GM21367 (cell line): Measurements from ENCODE around the gene STXBP6.
"Not testable (repeated sequence)": the region's sequence is repeated elsewhere in the genome, so short reads cannot be mapped to it uniquely, and the experiment has no call there.

Source experiments
- ATAC-seq: cut with Tn5 transposase; IDR thresholded peaks from one replicate; pipeline ENCODE4 v1.9.1; 2021; ENCODE audit not compliant: unreplicated experiment

Gene STXBP6

DNA sequence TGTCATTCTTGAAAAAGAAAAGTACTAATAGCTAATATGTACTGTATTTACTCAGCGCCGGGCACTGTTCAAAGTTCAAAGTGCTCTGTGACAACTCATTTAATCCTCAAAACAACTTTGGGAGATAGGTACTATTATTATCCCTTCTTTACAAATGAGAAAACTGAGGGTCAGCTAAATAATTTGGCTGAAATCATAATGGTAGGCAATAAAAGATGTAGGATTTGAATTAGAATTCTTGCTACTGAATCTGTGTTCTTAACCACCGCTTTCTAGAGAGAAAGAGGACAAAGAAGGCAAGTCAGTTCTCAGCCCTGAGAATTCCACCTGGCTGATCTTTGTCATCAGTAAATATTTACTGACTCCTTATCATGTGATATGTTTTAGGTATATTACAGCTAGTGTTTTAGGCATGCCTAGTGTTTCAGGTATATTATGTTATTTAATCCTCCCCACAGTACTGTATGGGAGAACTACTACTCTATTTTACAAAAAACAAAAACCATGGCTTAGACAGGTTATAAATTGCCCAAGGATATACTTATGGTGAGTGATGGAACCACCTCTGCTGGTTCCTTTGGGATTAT lies 210.2 kb downstream of the STXBP6 start:
- ATAC-seq: no peak

DNA sequence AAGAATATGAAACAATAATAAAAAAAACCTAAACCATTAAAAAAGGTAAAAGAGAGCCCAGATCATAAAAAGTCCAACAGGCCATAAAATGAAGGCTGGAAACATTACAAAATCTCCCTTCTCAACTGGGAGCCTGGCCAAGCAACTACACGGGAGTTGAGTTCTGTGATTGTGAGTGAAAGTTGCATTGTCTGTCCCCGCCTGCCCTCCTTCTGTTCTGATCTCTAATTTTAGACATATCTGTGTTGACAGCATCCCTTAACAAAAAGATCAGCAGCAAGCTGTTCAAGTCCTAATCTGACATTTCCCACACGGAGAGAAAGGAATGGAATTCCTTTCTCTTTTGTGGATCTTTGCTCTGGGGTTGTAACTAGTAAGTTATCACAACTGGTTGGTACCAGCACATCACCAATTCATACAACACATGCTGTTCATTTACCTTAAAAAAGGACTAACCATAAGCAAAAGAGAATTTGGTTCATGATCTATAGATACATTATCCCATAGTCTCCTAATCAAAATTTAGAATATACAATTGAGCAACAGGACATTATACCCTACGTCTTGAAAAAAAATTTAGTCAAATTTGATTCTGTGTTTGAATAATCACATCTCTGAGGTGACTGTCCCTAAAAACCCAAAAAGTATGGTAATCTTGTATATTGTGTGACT lies 210.9 kb downstream of the STXBP6 start:
- no peak for ATAC-seq

DNA sequence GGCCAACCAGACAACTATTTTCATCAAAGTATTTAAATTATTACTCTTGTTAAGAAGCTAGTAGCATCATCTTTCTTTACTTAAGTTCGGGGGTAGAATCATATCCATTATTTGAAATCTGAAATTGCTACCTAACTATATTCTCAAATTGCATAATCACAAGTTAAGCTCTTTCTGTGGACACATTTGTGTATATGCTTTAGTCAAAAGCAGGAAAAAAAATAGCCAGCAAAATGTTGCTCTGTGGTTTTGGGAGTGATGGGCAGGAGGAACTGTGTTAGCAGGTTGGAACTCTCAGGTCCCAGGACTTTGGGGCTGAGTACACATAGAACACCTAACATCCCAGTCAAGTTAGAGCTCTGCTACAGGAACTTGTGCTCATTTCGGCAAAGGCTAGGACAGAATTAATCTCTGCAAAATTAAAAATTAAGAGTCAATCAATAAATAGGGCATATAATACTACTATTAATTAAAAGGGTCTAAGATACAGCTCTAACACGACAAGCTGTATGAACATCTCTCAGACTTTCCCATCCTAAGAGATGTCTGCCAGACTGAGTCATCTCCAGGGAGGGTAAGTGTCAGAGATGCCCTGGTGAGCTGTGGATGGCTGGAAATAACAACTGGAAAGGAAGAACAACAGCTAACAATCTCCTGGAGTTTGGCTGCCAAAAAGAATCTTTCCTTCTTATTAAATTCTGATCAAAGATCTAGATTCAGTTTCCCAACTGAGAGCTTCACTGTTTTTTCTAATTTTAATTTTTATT lies 212.5 kb downstream of the STXBP6 start:
- ATAC-seq: no peak

DNA sequence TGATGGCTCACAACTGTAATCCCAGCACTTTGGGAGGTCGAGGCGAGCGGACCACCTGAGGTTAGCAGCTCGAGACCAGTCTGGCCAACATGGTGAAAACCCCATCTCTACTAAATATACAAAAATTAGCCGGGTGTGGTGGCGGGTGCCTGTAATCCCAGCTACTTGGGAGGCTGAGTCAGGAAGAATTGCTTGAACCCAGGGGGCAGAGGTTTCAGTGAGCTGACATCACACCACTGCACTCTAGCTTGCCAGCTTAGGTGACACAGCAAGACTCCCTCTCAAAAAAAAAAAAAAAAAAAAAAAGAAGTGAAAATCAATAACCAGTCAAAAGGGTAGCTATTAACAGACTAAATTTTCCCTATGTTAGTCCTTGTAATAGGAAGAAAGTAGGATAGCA lies 213.6 kb downstream of the STXBP6 start:
- ATAC-seq: not testable (repeated sequence)

DNA sequence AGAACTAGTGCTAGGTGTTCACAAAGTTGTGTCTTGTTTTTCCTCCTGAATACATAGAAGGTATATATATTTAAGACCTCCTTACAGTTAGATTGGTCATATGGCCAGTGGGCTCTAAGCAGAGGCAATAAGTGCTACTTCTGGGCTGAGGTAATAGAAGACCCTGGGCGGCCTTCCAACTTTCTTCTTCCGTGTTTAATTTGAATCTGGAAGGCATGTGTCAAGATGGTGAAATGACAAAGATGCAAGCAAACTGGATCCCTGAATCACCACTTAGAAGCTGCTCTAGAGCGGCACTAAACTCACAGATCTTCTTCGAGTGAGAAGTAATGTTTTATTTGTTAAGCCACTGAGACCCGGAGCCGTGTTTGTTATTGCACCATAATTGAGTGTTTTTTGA lies 215.0 kb downstream of the STXBP6 start:
- no peak for ATAC-seq

DNA sequence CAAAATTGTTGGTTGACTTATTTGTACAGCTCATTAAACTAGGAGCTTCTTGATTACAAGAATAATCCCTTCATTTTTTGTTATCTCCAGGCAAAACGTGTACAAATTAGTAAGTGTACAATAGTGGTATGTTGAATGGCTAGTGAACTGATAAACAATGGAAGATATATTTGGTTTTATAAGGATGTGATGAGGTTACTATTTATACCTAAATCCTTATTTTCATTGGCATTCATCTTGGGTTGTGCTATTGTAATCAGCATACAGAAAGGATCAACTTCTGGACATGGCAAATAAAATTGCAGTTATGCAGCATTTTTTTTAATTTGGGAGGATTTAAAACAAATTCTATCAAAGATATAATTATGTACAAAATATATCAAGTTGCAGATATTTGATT lies 216.6 kb downstream of the STXBP6 start:
- no peak for ATAC-seq

DNA sequence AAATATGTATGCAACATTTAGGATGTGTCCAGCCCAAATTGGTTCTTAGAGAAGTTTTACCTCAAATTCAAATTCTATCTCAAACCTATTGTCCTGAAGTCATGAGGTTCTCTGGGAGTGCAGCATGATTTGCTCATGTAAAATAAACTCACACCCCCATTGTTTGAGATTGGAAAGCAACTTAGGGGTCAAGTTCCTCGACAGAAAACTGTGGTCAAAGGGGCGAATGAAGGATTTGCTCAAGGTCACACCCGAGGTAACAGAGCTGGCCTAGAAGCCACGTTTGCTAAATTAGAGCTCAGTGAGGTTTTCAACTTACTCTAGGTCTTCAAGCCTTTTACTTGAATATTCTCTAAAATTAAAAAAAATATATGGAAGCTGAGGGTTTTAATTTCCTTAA lies 218.3 kb downstream of the STXBP6 start:
- no peak for ATAC-seq

DNA sequence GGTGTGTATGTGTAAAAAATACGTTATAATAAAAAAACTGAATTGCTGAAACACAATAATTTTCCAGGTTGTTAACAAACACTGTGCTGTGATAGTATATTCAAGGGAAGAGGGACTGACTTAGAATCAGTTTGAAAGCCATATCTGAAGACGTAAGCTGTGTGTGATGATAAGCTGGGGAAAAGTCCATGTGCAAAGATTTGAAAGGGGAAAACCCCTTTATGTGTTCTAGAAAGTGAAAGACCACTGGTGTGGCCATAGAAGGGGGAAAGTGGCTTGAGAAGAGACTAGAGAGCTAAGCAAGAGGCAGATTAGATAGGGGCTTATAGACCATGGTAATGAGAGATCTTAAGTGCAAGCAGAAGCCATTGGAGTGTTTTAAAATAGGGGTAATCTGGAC lies 220.1 kb downstream of the STXBP6 start:
- ATAC-seq: no peak

DNA sequence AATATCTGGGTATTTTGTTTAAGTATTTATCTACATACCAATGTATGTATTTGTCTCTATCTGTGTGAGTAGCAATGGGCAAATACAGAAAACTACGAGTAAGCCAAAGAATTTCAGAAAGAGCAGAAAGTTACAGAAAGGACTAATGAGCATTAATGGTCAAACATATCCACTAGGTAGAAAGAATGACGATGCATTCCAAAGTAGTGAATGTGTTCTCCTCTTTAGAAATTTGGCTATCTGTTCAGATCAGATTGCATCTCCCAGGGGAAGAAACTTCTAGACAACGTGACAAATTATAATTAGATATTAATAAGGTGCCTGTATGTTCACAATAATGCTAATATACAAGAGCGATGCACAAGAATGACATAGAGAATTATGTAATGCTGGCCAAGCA lies 221.5 kb downstream of the STXBP6 start:
- no peak for ATAC-seq

DNA sequence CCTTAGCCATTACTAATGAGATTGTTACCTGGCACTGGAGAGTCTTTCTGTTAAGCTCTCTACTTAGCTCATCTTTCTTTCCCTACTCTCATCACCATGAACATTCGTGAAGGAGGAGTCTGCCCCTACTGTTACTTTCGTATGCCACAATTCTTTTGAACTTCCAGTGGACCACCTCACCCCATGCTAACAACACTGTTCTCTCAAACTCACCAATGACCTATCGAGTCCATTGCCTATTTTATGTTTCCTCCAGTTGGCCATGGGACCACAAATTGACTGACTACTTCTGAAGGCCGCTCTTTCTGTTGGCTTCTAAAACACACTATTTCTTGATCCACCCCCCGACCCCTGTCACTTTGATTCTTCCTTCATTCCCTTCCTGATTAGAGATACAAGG lies 223.6 kb downstream of the STXBP6 start:
- ATAC-seq: no peak

DNA sequence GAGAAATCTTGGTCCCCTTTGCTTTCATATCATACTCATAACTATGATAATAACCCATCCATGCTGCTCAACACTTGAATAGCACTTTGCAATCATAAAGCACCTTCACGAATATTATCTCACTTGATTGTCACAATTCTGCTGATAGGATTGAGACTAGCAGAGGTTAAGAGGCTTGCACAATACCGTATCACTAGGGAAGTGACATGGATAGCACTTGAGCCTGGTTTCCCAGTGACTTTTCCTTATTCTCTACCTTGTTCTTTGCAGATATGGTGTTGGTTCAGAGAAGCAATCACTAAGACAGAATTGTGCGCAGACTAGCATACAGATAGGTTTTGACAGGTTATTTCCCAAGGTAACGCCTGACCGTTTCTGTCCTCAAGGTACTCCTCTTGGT lies 229.3 kb downstream of the STXBP6 start:
- ATAC-seq: no peak

DNA sequence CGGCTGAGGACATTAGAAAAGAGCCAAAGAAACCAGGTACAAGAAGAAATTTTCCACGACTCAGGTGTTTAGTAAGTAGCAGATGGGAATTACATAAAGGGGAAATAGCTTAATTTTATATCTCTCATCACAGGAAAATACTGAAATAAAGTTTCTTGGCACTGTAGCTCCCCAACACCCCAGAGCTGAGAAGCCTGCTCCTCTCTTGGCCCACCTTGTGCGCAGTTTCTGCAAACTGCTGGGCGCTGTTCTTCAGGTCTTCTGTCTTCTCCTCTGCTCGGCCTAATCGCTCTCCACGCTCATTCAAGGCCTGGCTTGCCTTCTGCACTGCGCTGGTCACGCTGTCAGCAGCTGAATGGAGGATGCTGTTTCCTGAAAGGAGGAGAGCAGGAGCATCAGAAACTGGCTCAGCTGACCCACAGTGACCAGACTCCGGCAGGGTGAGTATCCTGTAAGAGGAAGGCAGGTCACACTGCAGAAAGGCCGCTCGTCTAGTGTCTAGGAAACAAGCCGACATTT lies 231.1 kb downstream of the STXBP6 start:
- no peak for ATAC-seq

DNA sequence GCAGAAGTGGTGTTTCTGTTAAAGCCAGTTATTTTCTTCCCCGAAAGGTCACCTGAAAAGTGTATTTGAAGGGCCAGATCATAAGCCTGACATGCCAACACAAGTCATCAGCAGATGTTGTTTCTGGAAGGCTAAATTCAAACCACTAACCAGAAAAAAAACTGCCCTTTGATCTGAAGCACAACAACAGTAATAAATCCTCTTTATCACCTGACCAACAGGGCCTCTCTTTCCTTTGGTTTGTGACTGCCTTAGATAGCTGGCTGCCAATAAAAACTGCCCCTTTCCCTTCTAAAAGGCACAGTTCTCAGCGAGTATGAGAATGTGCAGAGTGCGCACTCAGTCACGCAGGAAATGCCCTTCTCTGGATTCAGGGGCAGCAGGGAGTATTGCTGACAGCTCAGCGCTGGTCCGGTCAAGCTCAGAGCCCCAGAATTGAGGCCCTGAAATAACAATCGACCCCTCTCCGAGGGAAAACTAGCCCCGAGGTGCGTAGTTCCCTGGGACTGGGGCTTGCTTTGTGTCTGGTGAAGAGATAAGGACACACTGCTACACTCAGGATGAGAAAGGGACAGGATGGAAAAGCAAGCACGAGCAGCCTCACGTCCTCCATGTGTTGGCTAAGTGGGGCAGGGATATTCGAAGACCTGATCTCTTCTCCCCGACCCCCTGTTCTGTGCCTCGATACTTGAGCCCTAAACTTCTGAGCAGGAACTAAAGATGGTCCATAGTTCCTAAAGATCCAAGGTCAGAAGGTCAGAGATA lies 231.7 kb downstream of the STXBP6 start:
- ATAC-seq: no peak

DNA sequence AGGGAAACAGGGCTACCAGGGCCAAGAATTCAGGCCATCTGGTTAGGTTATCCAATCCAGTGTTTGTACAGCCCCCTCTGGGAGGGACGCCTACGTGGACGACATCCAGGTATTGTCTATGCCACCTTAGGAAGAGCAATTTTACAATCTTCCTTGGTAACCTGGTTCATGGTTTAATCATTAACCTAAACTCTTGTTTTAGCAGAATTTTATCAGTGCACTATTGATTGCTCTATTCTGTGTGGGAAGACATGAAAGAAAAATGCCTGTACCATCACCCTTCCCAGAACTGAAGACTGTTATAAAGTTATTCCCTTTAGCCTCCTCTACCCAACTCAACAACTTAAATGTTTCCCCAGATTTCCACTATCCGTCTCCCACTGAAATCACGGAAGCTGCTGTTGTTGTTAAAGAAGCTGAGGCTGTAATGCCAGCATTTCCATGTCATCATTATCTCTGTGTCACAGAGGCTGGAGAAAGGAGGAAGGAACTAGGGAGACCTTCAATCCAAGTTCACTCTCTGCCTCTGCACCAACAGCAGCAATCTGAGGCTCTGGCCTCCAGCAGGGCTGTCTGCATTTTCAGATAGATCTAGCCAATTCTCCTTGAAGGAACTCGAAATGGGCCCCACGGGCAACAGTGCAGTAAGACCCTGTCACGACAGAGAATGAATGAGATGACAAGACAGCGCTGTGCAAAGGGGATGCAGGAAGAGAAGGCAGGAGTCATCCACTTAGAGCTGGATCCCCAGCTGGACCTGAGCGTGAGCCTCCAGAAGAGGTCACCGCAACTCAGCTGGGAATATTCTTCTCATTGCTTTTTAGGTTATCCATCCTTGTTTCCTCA lies 232.5 kb downstream of the STXBP6 start:
- ATAC-seq: no peak

DNA sequence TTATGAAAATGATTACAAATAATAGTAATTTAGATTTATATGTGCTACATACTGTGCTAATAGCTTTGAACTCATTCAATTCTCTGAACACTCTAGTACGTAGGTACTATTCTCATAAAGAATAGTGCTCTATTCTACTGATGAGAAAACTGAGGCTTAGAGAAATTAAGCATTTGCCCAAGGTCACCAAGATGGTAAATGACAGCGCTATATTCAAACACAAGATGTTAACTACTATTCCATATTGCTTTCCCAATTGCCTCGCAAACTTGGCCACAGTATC lies 233.1 kb downstream of the STXBP6 start:
- no peak for ATAC-seq

DNA sequence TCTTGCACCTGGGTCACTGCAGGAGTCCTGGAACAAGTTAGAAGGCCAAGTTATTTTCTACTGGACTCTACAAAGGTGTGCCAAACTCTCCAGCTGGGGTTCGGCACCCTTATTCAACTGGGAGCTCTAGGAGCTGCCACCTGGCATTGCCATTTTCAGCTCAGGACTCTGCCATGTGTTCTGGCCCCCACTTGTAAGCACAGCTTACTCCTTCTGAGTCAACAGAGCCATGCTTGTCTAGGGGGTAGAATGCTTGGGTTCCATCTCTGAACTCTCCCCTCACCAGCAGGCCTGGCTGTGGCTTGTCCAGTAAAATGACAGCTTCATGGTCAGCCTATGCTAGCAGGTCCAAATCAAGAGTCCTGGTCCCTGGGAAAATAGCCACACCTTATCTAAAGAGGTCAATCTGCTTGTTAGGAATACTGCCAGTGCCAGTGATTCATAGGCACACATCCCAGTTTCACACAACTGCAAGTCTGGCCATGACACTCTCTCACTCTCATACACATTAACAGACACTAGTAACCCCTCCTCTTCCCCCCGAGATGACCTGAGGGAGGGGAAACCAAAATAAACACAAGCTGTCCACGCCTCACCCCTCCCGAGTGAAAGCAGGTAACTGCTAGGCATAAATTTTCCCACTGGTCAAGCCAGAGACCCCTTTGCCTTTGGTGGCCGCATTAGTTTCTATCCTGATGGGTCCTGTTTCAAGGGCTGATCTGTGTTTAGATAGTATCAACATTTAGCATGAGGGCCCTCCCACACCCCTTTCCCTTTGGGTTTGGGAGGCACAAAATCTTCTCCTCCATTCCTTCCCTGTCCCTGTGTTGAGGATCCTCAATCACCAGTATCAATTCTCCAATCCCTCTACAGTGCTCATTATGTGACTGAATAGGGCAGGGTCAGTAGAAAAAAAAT lies 233.7 kb downstream of the STXBP6 start:
- ATAC-seq: no peak

DNA sequence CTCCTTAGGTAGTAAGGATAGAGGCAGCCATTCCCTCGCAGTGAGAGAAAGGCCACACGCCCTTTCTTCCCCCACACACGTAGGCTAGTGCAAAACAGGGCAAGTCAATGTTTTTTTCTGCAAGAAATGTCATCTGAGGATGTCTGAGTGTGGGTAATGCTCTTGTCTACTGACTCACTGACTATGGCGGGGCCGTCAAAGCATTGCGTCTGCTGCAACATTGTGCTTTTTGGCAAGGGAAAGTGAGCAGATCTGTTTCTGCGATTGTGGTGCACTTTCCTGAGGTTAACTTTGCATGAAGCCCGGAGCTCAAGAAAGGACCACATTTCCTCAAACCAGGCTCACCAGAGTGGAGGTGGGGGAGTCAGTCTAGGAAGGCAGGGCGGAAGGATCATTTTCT lies 234.4 kb downstream of the STXBP6 start:
- ATAC-seq: no peak

DNA sequence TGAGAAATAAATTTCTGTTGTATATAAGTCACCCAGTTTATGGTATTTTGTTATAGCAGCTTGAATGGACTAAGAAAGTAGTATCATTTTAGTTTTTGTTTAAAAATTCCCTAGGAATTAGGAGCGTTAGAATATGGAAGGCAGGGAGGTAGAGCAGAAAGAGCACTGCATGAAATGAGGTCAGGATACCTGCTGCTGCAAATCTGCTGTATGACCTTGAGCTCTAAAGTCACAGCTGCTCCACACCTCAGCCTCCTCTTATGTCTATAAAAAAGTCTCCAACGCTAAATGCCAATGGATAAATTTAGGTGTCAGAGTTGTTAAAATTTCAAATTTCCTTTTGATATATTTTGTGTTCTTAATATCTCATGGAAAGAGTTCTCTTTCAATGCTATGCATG lies 235.0 kb downstream of the STXBP6 start:
- no peak for ATAC-seq

DNA sequence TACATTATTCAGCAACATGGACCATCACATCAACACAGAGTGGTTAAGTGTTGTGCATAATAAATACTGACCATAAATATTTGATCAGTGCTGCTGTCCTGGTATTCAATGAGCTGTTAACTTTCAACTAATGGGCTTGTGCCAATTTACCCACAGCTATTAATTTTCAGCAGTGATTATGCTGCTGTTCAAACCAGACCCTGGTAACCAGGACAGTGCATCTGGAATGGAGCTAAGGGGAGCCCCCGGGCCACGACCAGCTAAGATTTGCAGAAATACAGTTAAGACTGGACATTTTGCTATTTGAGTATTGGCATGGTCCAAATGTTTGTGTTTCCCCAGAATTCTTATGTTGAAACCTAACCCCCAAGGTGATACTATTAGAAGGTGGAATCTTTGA lies 235.6 kb downstream of the STXBP6 start:
- no peak for ATAC-seq

DNA sequence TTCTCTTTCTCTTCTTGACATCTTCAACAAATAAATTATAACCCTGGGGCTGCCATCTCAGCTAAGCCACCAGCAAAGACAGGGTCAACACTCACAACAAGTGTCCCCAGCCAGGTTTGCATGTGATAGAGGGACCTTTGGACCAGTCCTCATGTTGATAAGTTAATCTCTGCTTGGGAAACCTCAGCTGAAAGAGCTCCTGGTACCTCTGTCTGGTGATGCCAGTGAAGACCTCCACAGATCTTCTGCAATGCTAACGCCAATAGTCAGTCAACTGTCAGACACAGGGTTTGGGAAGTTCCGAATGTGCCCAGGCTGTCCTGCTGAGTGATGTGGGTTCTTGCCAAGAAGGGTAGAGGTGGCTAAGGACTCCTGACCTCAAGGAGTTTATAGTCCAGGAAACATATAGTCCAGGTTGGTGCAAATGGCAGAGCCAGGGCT lies 236.1 kb downstream of the STXBP6 start:
- no peak for ATAC-seq
